Heart right ventricle (tissue), 16 donors: ENCODE data around the gene PCBP3. TPM values are rescaled to one million over a fixed set of nuclear protein-coding genes. Genes with fewer than 3 reads are reported as not detected.
"Not testable (repeated sequence)": the region's sequence is repeated elsewhere in the genome, so short reads cannot be mapped to it uniquely, and the experiment has no call there.

Experiments used
- ATAC-seq, 8 donors: fragments of 200-7000 bp; cut with Tn5 transposase; one replicate each; pipeline ENCODE4 v1.9.1; 2020; ENCODE audit warnings: mild to moderate bottlenecking in 8 of 8, moderate library complexity in 8 of 8, moderate number of reproducible peaks in 1 of 8
- DNase-seq, 2 donors: peaks; one replicate each; pipeline ENCODE4 v3.0.0-alpha.2; 2020
- H3K27ac ChIP-seq, 10 donors: fragments of 200-600 bp; sonication (generic) in 2 of 10; one replicate each; pipeline versions ENCODE4 v1.5.0 to v1.8.0; 2020 to 2022; ENCODE audit warnings: mild to moderate bottlenecking in 3 of 10
- H3K27me3 ChIP-seq, 7 donors: fragments of 200-600 bp; one replicate each; pipeline ENCODE4 v1.8.0; 2021 to 2022; ENCODE audit warnings: mild to moderate bottlenecking in 2 of 7
- H3K36me3 ChIP-seq, 9 donors: fragments of 200-600 bp; sonication (generic) in 1 of 9; one replicate each; pipeline versions ENCODE4 v1.5.0 to v1.8.0; 2020 to 2022; ENCODE audit warnings: mild to moderate bottlenecking in 2 of 9
- H3K4me1 ChIP-seq, 9 donors: fragments of 200-600 bp; sonication (generic) in 1 of 9; one replicate each; pipeline versions ENCODE4 v1.5.0 to v1.8.0; 2020 to 2022; ENCODE audit warnings: mild to moderate bottlenecking in 4 of 9
- H3K4me3 ChIP-seq, 10 donors: fragments of 200-600 bp; sonication (generic) in 2 of 10; one replicate each; pipeline versions ENCODE4 v1.5.0 to v1.8.0; 2020 to 2022; ENCODE audit warnings: mild to moderate bottlenecking in 7 of 10, moderate library complexity in 2 of 10
- H3K9me3 ChIP-seq, 11 donors: fragments of 200-600 bp in 10 of 11; sonication (generic) in 2 of 11; one replicate each; pipeline versions ENCODE4 v1.5.0 to v1.8.0; 2013 to 2022; ENCODE audit warnings: mild to moderate bottlenecking in 2 of 11, control low read depth in 1 of 11, moderate library complexity in 1 of 11
- WGBS, 2 donors: extraction: QIAGEN DNeasy Blood & Tissue Kit; methylation state at CpG; one replicate each; pipeline ENCODE4 v1.1.7; 2013; ENCODE audit warnings: inconsistent platforms in 1 of 2; 5-methylcytosine and 5-hydroxymethylcytosine counted together
- intact Hi-C, 10 donors: fragments of 100-400 bp; cut with DNase I; formaldehyde crosslinking; loops; one replicate each; pipeline versions ENCODE4 v1.11.1 to v1.14.2; 2022
- polyA plus RNA-seq, 2 donors: library from polyadenylated mRNA; stranded (reverse); fragments of 200-250 nt; gene quantifications; one replicate each; pipeline ENCODE4 v1.2.3, GENCODE V29; 2013
- total RNA-seq, 10 donors: library from RNA; stranded (reverse); fragmentation: NEBNext Ultra II Directional in 3 of 10; extraction: Animal tissue kit (Norgen Biotek cat#: 25700) in 3 of 10; gene quantifications; one replicate each; pipeline versions ENCODE4 v1.2.1 to v1.2.4, GENCODE V29; 2021 to 2023
- TF ChIP-seq, protein P1 (sequence below), 9 donors: fragments of 200-600 bp; sonication (generic) in 2 of 9; IDR thresholded peaks; one replicate each; pipeline versions ENCODE4 v1.5.0 to v1.8.0; 2021 to 2022; ENCODE audit warnings: antibody characterized with exemption in 9 of 9, mild to moderate bottlenecking in 5 of 9, moderate library complexity in 1 of 9
- donor health status: Arrhythmogenic right ventricular cardiomyopathy.
- donor health status: ischemic (EF 13 %, LVEDD 7.1; RV severe dilation, severe dysfunction).
- donor health status: healthy with polysubstance abuse.
- donor health status: DM: no; HTN: yes; CAD: no.
- donor health status: DM: no; HTN: no; CAD: no.
- donor health status: ischemic (EF 25% LVEDD 6.9; RV normal size, moderate dysfunction).
- donor health status: ischemic (EF 25% LVEDD 5.7; RV mildly dilated, moderate dysfunction).
- donor health status: healthy.
- donor health status: DM: yes; HTN: yes; CAD: no.
- donor health status: Ischemic cardiomyopathy.
- donor health status: ischemic (EF 35%, LVEDD 5.7; RV mildly dilated, moderate dysfunction).
- donor health status: nonischemic (EF 11% LVEDD 7.7; RV severe dilation, severe dysfunction).
- donor health status: DM: yes; HTN: yes; CAD: no.
- donor health status: PGD.
- donor health status: ischemic (EF 29% LVEDD 5.4; RV normal size, mild dysfunction).
- donor health status: nonischemic (EF 23%, LVEDD 6.1; RV moderate dilation, normal function).

The PCBP3 gene
- total and polyA plus RNA-seq, 12 donors, result 0.25 to 11.3 (median 1.2) TPM

DNA sequence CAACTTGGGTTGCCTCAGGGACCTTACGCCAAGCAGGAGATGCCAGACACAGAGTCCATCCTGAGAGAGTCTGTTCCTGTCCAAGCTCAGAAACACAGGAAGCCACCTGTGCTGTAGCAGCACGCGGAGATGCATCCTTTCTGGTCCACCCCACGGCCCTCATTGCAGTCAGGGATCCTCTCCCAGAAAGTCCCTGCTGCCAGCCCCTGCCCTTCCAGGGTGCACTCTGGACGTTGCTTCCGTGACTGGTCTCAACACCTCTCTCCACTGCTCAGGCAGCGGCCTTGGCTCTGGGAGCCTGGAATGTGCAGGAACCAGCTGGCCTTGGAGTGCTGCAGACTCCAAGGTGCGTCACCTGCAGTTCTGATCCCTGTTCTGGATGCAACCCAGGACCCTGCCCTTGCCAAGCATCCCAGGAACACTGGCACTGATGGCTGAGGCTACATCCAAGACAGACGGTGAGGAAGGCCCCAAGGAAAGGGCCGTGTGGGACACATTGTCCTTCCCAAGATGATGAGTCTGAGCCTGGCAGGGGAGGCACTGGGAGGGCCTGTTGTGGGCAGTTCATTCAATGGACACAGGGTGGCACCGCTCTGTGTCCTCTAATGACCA is 316.4 kb downstream of the PCBP3 start:
- H3K4me1 ChIP-seq, result peaks cover 2 to 31% (median 18%) of the 10 kb centered on the region in 9 donors
- 87% methylated on average over 11 of the region's 11 CpGs for WGBS, 2 donors
- H3K36me3 ChIP-seq, result no peaks in the 10 kb centered on the region
- H3K27ac ChIP-seq, result peak overlapping the region in 5 of 10 donors; percentile 56 to 77 (median 68)
- no peaks in the 10 kb centered on the region for H3K27me3 ChIP-seq
- intact Hi-C loops, result no loop called here
- TF ChIP-seq, protein P1, sequence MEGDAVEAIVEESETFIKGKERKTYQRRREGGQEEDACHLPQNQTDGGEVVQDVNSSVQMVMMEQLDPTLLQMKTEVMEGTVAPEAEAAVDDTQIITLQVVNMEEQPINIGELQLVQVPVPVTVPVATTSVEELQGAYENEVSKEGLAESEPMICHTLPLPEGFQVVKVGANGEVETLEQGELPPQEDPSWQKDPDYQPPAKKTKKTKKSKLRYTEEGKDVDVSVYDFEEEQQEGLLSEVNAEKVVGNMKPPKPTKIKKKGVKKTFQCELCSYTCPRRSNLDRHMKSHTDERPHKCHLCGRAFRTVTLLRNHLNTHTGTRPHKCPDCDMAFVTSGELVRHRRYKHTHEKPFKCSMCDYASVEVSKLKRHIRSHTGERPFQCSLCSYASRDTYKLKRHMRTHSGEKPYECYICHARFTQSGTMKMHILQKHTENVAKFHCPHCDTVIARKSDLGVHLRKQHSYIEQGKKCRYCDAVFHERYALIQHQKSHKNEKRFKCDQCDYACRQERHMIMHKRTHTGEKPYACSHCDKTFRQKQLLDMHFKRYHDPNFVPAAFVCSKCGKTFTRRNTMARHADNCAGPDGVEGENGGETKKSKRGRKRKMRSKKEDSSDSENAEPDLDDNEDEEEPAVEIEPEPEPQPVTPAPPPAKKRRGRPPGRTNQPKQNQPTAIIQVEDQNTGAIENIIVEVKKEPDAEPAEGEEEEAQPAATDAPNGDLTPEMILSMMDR (IDR thresholded peaks at IDR 0.05), result no peak
- no peak overlapping the region for H3K4me3 ChIP-seq
- no peak for ATAC-seq
- no peak for DNase-seq
- peaks cover 0 to 9% (median 5%) of the 10 kb centered on the region in 11 donors for H3K9me3 ChIP-seq

DNA sequence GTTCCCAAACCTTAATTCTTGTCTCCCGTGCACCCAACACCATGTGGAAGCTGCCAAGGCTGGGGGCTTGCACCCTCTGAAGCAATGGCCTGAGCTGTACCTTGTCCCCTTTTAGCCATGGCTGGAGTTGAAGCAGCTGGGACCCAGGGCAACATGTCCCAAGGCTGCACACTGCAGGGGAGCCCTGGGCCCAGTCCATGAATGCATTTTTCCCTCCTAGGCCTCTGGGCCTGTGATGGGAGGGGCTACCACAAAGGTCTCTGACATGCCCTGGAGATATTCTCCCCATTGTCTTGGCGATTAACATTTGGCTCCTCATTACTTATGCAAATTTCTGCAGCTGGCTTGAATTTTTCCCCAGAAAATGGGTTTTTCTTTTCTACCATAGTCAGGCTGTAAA is 317.9 kb downstream of the PCBP3 start:
- H3K4me1 ChIP-seq, result peaks cover 2 to 31% (median 18%) of the 10 kb centered on the region in 9 donors
- intact Hi-C loops, H3K36me3 ChIP-seq, H3K27me3 ChIP-seq, H3K4me3 ChIP-seq, ATAC-seq, DNase-seq, H3K27ac ChIP-seq: not testable (repeated sequence)
- 81 to 84% methylated on average over 2 of the region's 2 CpGs for WGBS, 2 donors
- H3K9me3 ChIP-seq, result peaks cover 0 to 11% (median 7%) of the 10 kb centered on the region in 11 donors

DNA sequence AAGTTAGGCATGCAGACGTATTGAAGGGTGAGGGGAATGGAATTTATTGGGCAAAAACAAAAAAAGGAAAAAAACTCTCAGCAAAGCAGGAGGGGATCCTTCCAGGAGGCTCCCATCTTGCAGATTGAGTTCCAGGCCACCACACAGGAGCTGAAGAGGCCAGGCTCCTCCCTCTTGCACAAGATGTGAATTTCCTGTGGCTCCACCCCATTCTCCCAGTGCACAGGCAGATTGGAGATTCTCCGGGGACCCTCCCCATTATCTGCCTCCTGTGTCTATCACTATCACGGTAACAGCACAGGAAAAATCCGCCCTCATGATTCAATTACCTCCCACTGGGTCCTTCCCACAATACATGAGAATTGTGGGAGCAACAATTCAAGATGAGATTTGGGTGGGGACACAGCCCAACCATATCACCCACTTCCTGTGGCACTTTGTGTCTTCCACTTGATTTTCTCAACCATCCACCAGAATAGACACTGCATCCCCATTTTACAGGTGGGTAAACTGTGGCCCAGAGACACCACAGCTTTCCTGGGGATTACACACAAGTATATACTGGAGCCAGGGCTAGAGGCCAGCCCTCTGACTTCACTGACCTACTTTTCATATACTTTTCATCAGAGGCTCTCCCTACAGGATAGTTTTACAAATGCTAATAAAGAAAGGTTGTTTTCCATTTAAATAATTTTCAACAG is 319.2 kb downstream of the PCBP3 start:
- no peaks in the 10 kb centered on the region for H3K36me3 ChIP-seq
- TF ChIP-seq, protein P1 (IDR thresholded peaks at IDR 0.05), result no peak
- DNase-seq, result no peak
- peaks cover 2 to 27% (median 14%) of the 10 kb centered on the region in 9 donors for H3K4me1 ChIP-seq
- WGBS, 2 donors, result 63 to 73% methylated on average over 4 of the region's 4 CpGs
- intact Hi-C loops, result no loop called here
- no peak overlapping the region for H3K4me3 ChIP-seq
- H3K27ac ChIP-seq, result peak overlapping the region in 1 of 10 donors; percentile 29
- ATAC-seq, result peak in 2 of 8 donors; percentile 20 to 42
- H3K27me3 ChIP-seq, result no peaks in the 10 kb centered on the region
- peaks cover 0 to 11% (median 7%) of the 10 kb centered on the region in 11 donors for H3K9me3 ChIP-seq

DNA sequence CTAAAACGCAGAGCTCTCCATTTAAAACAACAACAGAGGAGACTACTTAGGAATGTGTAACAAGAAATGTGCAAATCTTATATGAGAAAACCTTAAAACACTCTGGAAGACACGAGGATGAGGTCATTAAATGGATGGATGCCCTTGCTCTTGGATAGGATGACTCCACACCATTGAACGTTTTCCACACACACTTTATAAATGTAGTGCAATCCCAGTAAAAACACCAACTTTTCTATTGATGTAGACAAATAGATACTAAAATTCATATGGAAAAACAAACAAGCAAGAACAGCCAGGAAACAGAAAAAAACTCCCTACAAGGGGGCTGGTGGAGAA is 319.7 kb downstream of the PCBP3 start:
- Histone ChIP-seq H3K9me3 (peaks cover 0 to 11% (median 7%) of the 10 kb centered on the region in 11 donors), H3K36me3 (no peaks in the 10 kb centered on the region), H3K27me3 (no peaks in the 10 kb centered on the region), H3K4me1 (peaks cover 0 to 22% (median 12%) of the 10 kb centered on the region in 9 donors), H3K27ac (peak overlapping the region in 2 of 10 donors; percentile 8 to 29), H3K4me3 (no peak overlapping the region)
- DNase-seq (no peak), ATAC-seq (peak in 1 of 8 donors; percentile 27)
- TF ChIP-seq, protein P1 (IDR thresholded peaks at IDR 0.05), result no peak
- WGBS, 2 donors, result 59 to 60% methylated on average over 3 of the region's 3 CpGs
- intact Hi-C loops, result no loop called here

DNA sequence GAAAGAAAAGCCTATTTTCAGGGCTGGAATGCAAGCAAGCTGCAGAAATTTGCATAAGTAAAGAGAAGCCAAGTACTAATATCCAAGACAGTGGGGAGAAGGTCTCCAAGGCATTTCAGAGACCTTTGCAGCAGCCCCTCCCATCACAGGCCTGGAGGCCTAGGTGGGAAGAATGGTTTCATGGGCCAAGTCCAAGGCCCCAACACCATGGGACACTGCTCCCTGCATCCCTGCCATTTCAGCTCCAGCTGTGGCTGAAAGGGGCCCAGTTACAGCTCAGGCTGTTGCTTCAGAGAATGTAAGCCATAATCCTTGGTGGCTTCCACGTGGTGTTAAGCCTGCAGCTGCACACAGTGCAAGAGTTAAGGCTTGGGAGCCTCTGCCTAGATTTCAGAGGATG is 321.1 kb downstream of the PCBP3 start:
- TF ChIP-seq, protein P1 (IDR thresholded peaks at IDR 0.05), result no peak
- 48 to 52% methylated on average over 1 of the region's 1 CpG for WGBS, 2 donors

More for the DNA sequence above, 321.1 kb downstream of the PCBP3 start:
- Histone ChIP-seq H3K9me3 (peaks cover 0 to 11% (median 7%) of the 10 kb centered on the region in 11 donors), H3K27ac (no peak overlapping the region), H3K4me3 (no peak overlapping the region), H3K27me3 (no peaks in the 10 kb centered on the region), H3K4me1 (peaks cover 0 to 7% (median 2%) of the 10 kb centered on the region in 9 donors), H3K36me3 (no peaks in the 10 kb centered on the region)
- ATAC-seq (no peak), DNase-seq (no peak)
- intact Hi-C loops, result no loop called here
